ENCODE results near the gene UBXN1. TPM values are rescaled to one million over a fixed set of nuclear protein-coding genes. Genes with fewer than 3 reads are reported as not detected.
"Not testable (repeated sequence)": the region's sequence is repeated elsewhere in the genome, so short reads cannot be mapped to it uniquely, and the experiment has no call there.

Gene UBXN1
- total RNA-seq, 2 donors from 2014 or later, result 77.4 to 116 TPM

GRCh38 chr11:62654297-62654696, 24.6 kb downstream of the UBXN1 start:
- Histone ChIP-seq H3K36me3 (peaks cover 5% of the 10 kb centered on the region), H3K27ac (no peak overlapping the region), H3K4me1 (peaks cover 0 to 15% of the 10 kb centered on the region in 2 donors), H3K9me3 (no peaks in the 10 kb centered on the region), H3K4me3 (no peak overlapping the region), H3K27me3 (no peaks in the 10 kb centered on the region)
- DNase-seq (ENCODE audit: low spot score), result no peak
- TF ChIP-seq CTCF (IDR thresholded peaks at IDR 0.05), result no peak

- Histone ChIP-seq H3K36me3 (peaks cover 20% of the 10 kb centered on the region), H3K4me3 (peak overlapping the region; percentile 91 to 93), H3K27me3 (no peaks in the 10 kb centered on the region), H3K4me1 (peaks cover 0 to 15% of the 10 kb centered on the region in 2 donors), H3K27ac (peak overlapping the region; percentile 89 to 90), H3K9me3 (no peaks in the 10 kb centered on the region)
- DNase-seq (ENCODE audit: low spot score), result no peak
- TF ChIP-seq CTCF (IDR thresholded peaks at IDR 0.05), result no peak
Observed at GRCh38 chr11:62652161-62653006, 26.5 kb downstream of the UBXN1 start.

GRCh38 chr11:62650283-62650682, 28.6 kb downstream of the UBXN1 start:
- not testable (repeated sequence) for H3K27ac ChIP-seq; H3K4me3 ChIP-seq; H3K9me3 ChIP-seq; H3K27me3 ChIP-seq; DNase-seq (ENCODE audit: low spot score)
- Histone ChIP-seq H3K36me3 (peaks cover 20% of the 10 kb centered on the region), H3K4me1 (peaks cover 0 to 29% of the 10 kb centered on the region in 2 donors)

- no peak overlapping the region for H3K27ac ChIP-seq
- no peak for TF ChIP-seq CTCF (IDR thresholded peaks at IDR 0.05)
- peaks cover 20% of the 10 kb centered on the region for H3K36me3 ChIP-seq
- H3K9me3 ChIP-seq, result no peaks in the 10 kb centered on the region
- no peak overlapping the region for H3K4me3 ChIP-seq
- H3K27me3 ChIP-seq, result no peaks in the 10 kb centered on the region
- H3K4me1 ChIP-seq, result peaks cover 0 to 37% of the 10 kb centered on the region in 2 donors
- DNase-seq (ENCODE audit: low spot score), result no peak
Observed at GRCh38 chr11:62649486-62649885, 29.4 kb downstream of the UBXN1 start.

GRCh38 chr11:62648967-62649364, 29.9 kb downstream of the UBXN1 start:
- H3K27ac ChIP-seq, result no peak overlapping the region
- H3K4me1 ChIP-seq, result peaks cover 0 to 42% of the 10 kb centered on the region in 2 donors
- TF ChIP-seq CTCF (IDR thresholded peaks at IDR 0.05), result no peak
- DNase-seq (ENCODE audit: low spot score), result no peak
- no peaks in the 10 kb centered on the region for H3K9me3 ChIP-seq
- H3K36me3 ChIP-seq, result peaks cover 20% of the 10 kb centered on the region
- H3K4me3 ChIP-seq, result no peak overlapping the region
- H3K27me3 ChIP-seq, result no peaks in the 10 kb centered on the region

GRCh38 chr11:62648185-62648966, 30.5 kb downstream of the UBXN1 start:
- Histone ChIP-seq H3K4me1 (peaks cover 0 to 42% of the 10 kb centered on the region in 2 donors), H3K36me3 (peaks cover 20% of the 10 kb centered on the region), H3K9me3 (no peaks in the 10 kb centered on the region), H3K4me3 (no peak overlapping the region), H3K27me3 (no peaks in the 10 kb centered on the region), H3K27ac (no peak overlapping the region)
- no peak for TF ChIP-seq CTCF (IDR thresholded peaks at IDR 0.05)
- no peak for DNase-seq (ENCODE audit: low spot score)
